Erythroblast (primary cell): Measurements from ENCODE around the gene RBFOX2.

Source experiments
- DNase-seq, 2 experiments: peaks; one replicate each; lab custom pipeline; 2025; lab: John Stamatoyannopoulos, UW
- GATA1 ChIP-seq: IDR thresholded peaks from 2 replicates; pipeline ENCODE4 v1.6.1; 2011; ENCODE audit warnings: low read depth, mild to moderate bottlenecking, control low read depth, low read length, moderate library complexity
- POLR2A ChIP-seq: IDR thresholded peaks from 2 replicates; pipeline ENCODE4 v1.6.1; 2011; ENCODE audit warnings: mild to moderate bottlenecking, low read length

The RBFOX2 gene

GRCh38 chr22:35736166-35736565 is 292.5 kb downstream of the RBFOX2 start:
- TF ChIP-seq GATA1 = no peak
- TF ChIP-seq POLR2A = no peak

GRCh38 chr22:35735542-35735941 is 293.1 kb downstream of the RBFOX2 start:
- no peak for DNase-seq
- TF ChIP-seq POLR2A (no peak), GATA1 (no peak)

More at GRCh38 chr22:35736166-35736565, 292.5 kb downstream of the RBFOX2 start:
- no peak for DNase-seq

GRCh38 chr22:35734517-35734827 is 294.2 kb downstream of the RBFOX2 start:
- TF ChIP-seq POLR2A = no peak
- no peak for TF ChIP-seq GATA1
- no peak for DNase-seq

- TF ChIP-seq POLR2A = no peak
- TF ChIP-seq GATA1 = no peak
- DNase-seq = no peak
Observed at GRCh38 chr22:35733791-35734516, 294.7 kb downstream of the RBFOX2 start.

- no peak for DNase-seq
- TF ChIP-seq GATA1 (no peak), POLR2A (no peak)
Observed at GRCh38 chr22:35733036-35733435, 295.6 kb downstream of the RBFOX2 start.

GRCh38 chr22:35732116-35732515 is 296.5 kb downstream of the RBFOX2 start:
- no peak for TF ChIP-seq POLR2A
- no peak for TF ChIP-seq GATA1
- no peak for DNase-seq

GRCh38 chr22:35731321-35731720 is 297.3 kb downstream of the RBFOX2 start:
- TF ChIP-seq GATA1 = no peak
- no peak for TF ChIP-seq POLR2A
- no peak for DNase-seq

- no peak for TF ChIP-seq GATA1
- TF ChIP-seq POLR2A = no peak
- DNase-seq = no peak
Observed at GRCh38 chr22:35729309-35729698, 299.3 kb downstream of the RBFOX2 start.

GRCh38 chr22:35728639-35729308 is 299.9 kb downstream of the RBFOX2 start:
- TF ChIP-seq POLR2A = no peak
- TF ChIP-seq GATA1 = no peak
- no peak for DNase-seq

- no peak for TF ChIP-seq GATA1
- no peak for TF ChIP-seq POLR2A
- DNase-seq = peak in 1 of 2 experiments; percentile 11
Observed at GRCh38 chr22:35727436-35727835, 301.2 kb downstream of the RBFOX2 start.

GRCh38 chr22:35726933-35727332 is 301.7 kb downstream of the RBFOX2 start:
- no peak for DNase-seq

GRCh38 chr22:35726398-35726797 is 302.2 kb downstream of the RBFOX2 start:
- DNase-seq = no peak
- TF ChIP-seq POLR2A (no peak), GATA1 (no peak)

More at GRCh38 chr22:35726933-35727332, 301.7 kb downstream of the RBFOX2 start:
- TF ChIP-seq POLR2A (no peak), GATA1 (no peak)

- DNase-seq = no peak
- TF ChIP-seq GATA1 = no peak
- no peak for TF ChIP-seq POLR2A
Observed at GRCh38 chr22:35725521-35725920, 303.1 kb downstream of the RBFOX2 start.

GRCh38 chr22:35721960-35722359 is 306.7 kb downstream of the RBFOX2 start:
- TF ChIP-seq POLR2A = no peak
- no peak for TF ChIP-seq GATA1

GRCh38 chr22:35719212-35719875 is 309.3 kb downstream of the RBFOX2 start:
- no peak for DNase-seq
- TF ChIP-seq POLR2A (no peak), GATA1 (no peak)

More at GRCh38 chr22:35721960-35722359, 306.7 kb downstream of the RBFOX2 start:
- DNase-seq = peak; percentile 29 to 52
